ENCODE data around the gene BUD31.
A peak's percentile ranks its signal among the peaks of the same experiment; 100 is the strongest.
"Not testable (repeated sequence)": the region's sequence is repeated elsewhere in the genome, so short reads cannot be mapped to it uniquely, and the experiment has no call there.

BUD31 gene

DNA sequence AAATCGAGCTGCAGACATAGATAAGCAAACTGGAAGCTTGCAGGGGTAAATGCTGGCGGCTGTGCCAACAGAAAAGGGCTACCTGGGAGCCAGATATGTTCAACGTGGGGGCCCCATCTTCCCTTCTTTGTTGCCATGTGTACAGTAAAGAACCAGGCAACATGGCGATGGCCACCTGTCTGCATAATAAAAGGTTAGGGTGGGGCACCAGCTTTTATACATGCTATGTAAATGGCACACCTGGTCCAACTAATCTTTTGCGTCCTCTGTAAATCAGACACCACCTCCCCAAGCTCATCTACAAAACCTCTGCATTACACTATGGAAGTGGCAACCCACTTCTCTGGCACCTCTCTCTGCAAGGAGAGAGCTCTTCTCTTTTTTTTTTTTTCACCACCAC is 13.9 kb downstream of the BUD31 start:
- TF ChIP-seq SUZ12 (IDR thresholded peaks at IDR 0.05; ENCODE audit: extremely low read depth, insufficient read depth, insufficient read length) (no peak), ZNF274 (IDR thresholded peaks at IDR 0.05; ENCODE audit: low read depth, low read length) (no peak), YY1 (IDR thresholded peaks at IDR 0.05; ENCODE audit: insufficient read depth, insufficient read length) (no peak)
- no peaks in the 10 kb centered on the region for H3K27me3 ChIP-seq (ENCODE audit: insufficient read depth, insufficient read length)
- peaks cover 2% of the 10 kb centered on the region for H3K4me1 ChIP-seq (ENCODE audit: insufficient read depth, insufficient read length)
- peaks cover 76% of the 10 kb centered on the region for H3K36me3 ChIP-seq (ENCODE audit: insufficient read depth, insufficient read length, low read length)
- no peak for DNase-seq (ENCODE audit: low read depth, low spot score)
- no peaks in the 10 kb centered on the region for H3K9me3 ChIP-seq (ENCODE audit: insufficient read depth, low read length)
- H3K4me3 ChIP-seq (ENCODE audit: insufficient read length, low read depth), result no peak overlapping the region
- H3K9ac ChIP-seq (ENCODE audit: insufficient read length, low read depth), result no peak overlapping the region

GRCh38 chr7:99424932-99425730 is 16.4 kb downstream of the BUD31 start:
- no peak for DNase-seq (ENCODE audit: low read depth, low spot score)
- TF ChIP-seq YY1 (IDR thresholded peaks at IDR 0.05; ENCODE audit: insufficient read depth, insufficient read length) (no peak), SUZ12 (IDR thresholded peaks at IDR 0.05; ENCODE audit: extremely low read depth, insufficient read depth, insufficient read length) (no peak), ZNF274 (IDR thresholded peaks at IDR 0.05; ENCODE audit: low read depth, low read length) (no peak)
- H3K9me3 ChIP-seq (ENCODE audit: insufficient read depth, low read length), result no peaks in the 10 kb centered on the region
- H3K4me1 ChIP-seq (ENCODE audit: insufficient read depth, insufficient read length), result no peaks in the 10 kb centered on the region
- H3K4me3 ChIP-seq (ENCODE audit: insufficient read length, low read depth), result no peak overlapping the region
- no peak overlapping the region for H3K9ac ChIP-seq (ENCODE audit: insufficient read length, low read depth)
- peaks cover 70% of the 10 kb centered on the region for H3K36me3 ChIP-seq (ENCODE audit: insufficient read depth, insufficient read length, low read length)
- H3K27me3 ChIP-seq (ENCODE audit: insufficient read depth, insufficient read length), result no peaks in the 10 kb centered on the region

- H3K4me3 ChIP-seq (ENCODE audit: insufficient read length, low read depth), result no peak overlapping the region
- no peak for DNase-seq (ENCODE audit: low read depth, low spot score)
- TF ChIP-seq YY1 (IDR thresholded peaks at IDR 0.05; ENCODE audit: insufficient read depth, insufficient read length) (no peak), SUZ12 (IDR thresholded peaks at IDR 0.05; ENCODE audit: extremely low read depth, insufficient read depth, insufficient read length) (no peak), ZNF274 (IDR thresholded peaks at IDR 0.05; ENCODE audit: low read depth, low read length) (no peak)
- no peaks in the 10 kb centered on the region for H3K9me3 ChIP-seq (ENCODE audit: insufficient read depth, low read length)
- no peaks in the 10 kb centered on the region for H3K27me3 ChIP-seq (ENCODE audit: insufficient read depth, insufficient read length)
- peaks cover 63% of the 10 kb centered on the region for H3K36me3 ChIP-seq (ENCODE audit: insufficient read depth, insufficient read length, low read length)
- no peaks in the 10 kb centered on the region for H3K4me1 ChIP-seq (ENCODE audit: insufficient read depth, insufficient read length)
- H3K9ac ChIP-seq (ENCODE audit: insufficient read length, low read depth), result no peak overlapping the region
Measured at GRCh38 chr7:99428972-99429566, 20.3 kb downstream of the BUD31 start.

DNA sequence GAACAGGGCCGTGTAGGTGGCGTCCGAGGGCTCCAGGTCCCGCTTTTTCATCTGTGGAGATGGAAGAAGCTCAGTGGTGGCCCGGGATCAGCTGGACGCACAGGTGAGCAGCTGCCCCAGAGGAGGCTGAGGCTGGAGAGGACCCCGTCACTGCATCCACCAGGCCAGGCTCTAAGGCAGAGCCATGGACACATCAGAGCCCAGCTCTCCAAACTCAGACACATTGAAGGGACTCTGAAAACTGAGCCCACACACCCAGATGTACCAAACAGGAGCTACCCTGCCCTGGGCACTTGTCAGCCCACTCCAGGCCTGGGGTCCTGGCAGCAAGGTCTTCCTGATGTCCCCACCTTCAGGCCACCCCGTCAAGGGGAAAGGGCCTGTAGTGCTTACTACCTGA is 21.0 kb downstream of the BUD31 start:
- H3K9ac ChIP-seq (ENCODE audit: insufficient read length, low read depth), result no peak overlapping the region

GRCh38 chr7:99431756-99432540 is 23.2 kb downstream of the BUD31 start:
- H3K36me3 ChIP-seq (ENCODE audit: insufficient read depth, insufficient read length, low read length), result peaks cover 67% of the 10 kb centered on the region
- not testable (repeated sequence) for H3K4me1 ChIP-seq (ENCODE audit: insufficient read depth, insufficient read length); H3K9me3 ChIP-seq (ENCODE audit: insufficient read depth, low read length); DNase-seq (ENCODE audit: low read depth, low spot score); H3K4me3 ChIP-seq (ENCODE audit: insufficient read length, low read depth); H3K27me3 ChIP-seq (ENCODE audit: insufficient read depth, insufficient read length); H3K9ac ChIP-seq (ENCODE audit: insufficient read length, low read depth)

More for the DNA sequence above, 21.0 kb downstream of the BUD31 start:
- no peaks in the 10 kb centered on the region for H3K27me3 ChIP-seq (ENCODE audit: insufficient read depth, insufficient read length)
- no peak overlapping the region for H3K4me3 ChIP-seq (ENCODE audit: insufficient read length, low read depth)
- DNase-seq (ENCODE audit: low read depth, low spot score), result no peak
- H3K9me3 ChIP-seq (ENCODE audit: insufficient read depth, low read length), result no peaks in the 10 kb centered on the region
- H3K36me3 ChIP-seq (ENCODE audit: insufficient read depth, insufficient read length, low read length), result peaks cover 62% of the 10 kb centered on the region
- no peak for TF ChIP-seq SUZ12 (IDR thresholded peaks at IDR 0.05; ENCODE audit: extremely low read depth, insufficient read depth, insufficient read length)
- no peak for TF ChIP-seq ZNF274 (IDR thresholded peaks at IDR 0.05; ENCODE audit: low read depth, low read length)
- TF ChIP-seq YY1 (IDR thresholded peaks at IDR 0.05; ENCODE audit: insufficient read depth, insufficient read length), result no peak
- H3K4me1 ChIP-seq (ENCODE audit: insufficient read depth, insufficient read length), result no peaks in the 10 kb centered on the region

GRCh38 chr7:99433158-99433557 is 24.4 kb downstream of the BUD31 start:
- Histone ChIP-seq H3K9ac (ENCODE audit: insufficient read length, low read depth) (no peak overlapping the region), H3K27me3 (ENCODE audit: insufficient read depth, insufficient read length) (no peaks in the 10 kb centered on the region), H3K36me3 (ENCODE audit: insufficient read depth, insufficient read length, low read length) (peaks cover 67% of the 10 kb centered on the region), H3K4me3 (ENCODE audit: insufficient read length, low read depth) (no peak overlapping the region), H3K9me3 (ENCODE audit: insufficient read depth, low read length) (no peaks in the 10 kb centered on the region), H3K4me1 (ENCODE audit: insufficient read depth, insufficient read length) (no peaks in the 10 kb centered on the region)
- no peak for TF ChIP-seq SUZ12 (IDR thresholded peaks at IDR 0.05; ENCODE audit: extremely low read depth, insufficient read depth, insufficient read length)
- no peak for TF ChIP-seq ZNF274 (IDR thresholded peaks at IDR 0.05; ENCODE audit: low read depth, low read length)
- no peak for TF ChIP-seq YY1 (IDR thresholded peaks at IDR 0.05; ENCODE audit: insufficient read depth, insufficient read length)
- no peak for DNase-seq (ENCODE audit: low read depth, low spot score)

DNA sequence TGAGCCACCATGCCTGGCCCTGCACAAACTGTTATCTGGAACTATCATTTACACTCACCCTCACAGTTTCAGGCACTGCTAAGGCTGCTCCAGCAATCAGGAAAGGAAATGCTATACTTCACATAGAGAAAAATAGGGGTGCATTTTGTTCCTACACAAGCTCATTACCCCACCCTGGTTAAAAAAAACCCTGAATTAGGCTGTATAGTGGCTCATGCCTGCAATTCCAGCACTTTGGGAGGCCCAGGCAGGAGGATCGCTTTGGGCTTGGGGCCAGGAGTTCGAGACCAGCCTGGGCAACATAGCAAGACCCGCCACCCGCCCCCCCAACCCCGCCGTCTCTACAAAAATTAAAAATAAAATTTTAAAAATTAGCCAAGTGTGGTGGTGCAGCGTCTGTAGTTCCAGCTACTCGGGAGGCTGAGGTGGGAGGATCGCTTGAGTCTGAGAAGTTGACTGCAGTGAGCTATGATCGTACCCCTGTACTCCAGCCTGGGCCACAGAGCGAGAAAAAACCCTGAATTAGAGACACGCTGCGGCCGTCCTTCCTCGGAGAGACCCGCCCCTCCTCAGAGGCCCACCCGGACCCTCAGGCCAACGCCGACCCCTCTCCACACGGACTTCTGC is 29.3 kb downstream of the BUD31 start:
- H3K9me3 ChIP-seq (ENCODE audit: insufficient read depth, low read length), result no peaks in the 10 kb centered on the region
- H3K9ac ChIP-seq (ENCODE audit: insufficient read length, low read depth), result peak overlapping the region; percentile 90
- no peak for DNase-seq (ENCODE audit: low read depth, low spot score)
- peak overlapping the region; percentile 86 for H3K4me3 ChIP-seq (ENCODE audit: insufficient read length, low read depth)
- peaks cover 5% of the 10 kb centered on the region for H3K4me1 ChIP-seq (ENCODE audit: insufficient read depth, insufficient read length)
- H3K27me3 ChIP-seq (ENCODE audit: insufficient read depth, insufficient read length), result no peaks in the 10 kb centered on the region
- no peak for TF ChIP-seq SUZ12 (IDR thresholded peaks at IDR 0.05; ENCODE audit: extremely low read depth, insufficient read depth, insufficient read length)
- TF ChIP-seq YY1 (IDR thresholded peaks at IDR 0.05; ENCODE audit: insufficient read depth, insufficient read length), result no peak
- TF ChIP-seq ZNF274 (IDR thresholded peaks at IDR 0.05; ENCODE audit: low read depth, low read length), result no peak
- peaks cover 48% of the 10 kb centered on the region for H3K36me3 ChIP-seq (ENCODE audit: insufficient read depth, insufficient read length, low read length)

All from NT2/D1 (cell line).